SU-DHL-6 (cell line): ENCODE measurements around the gene CANX.

Experiments
- H2AFZ ChIP-seq: fragments of 200-600 bp; sonication (generic); 2 replicates; pipeline ENCODE4 v1.6.1; 2014; ENCODE audit warnings: low read depth, mild to moderate bottlenecking, moderate library complexity, mixed read lengths, antibody characterized with exemption, low read length; ENCODE audit not compliant: severe bottlenecking
- H3F3A ChIP-seq: fragments of 200-600 bp; shearing (Covaris generic); 2 replicates; pipeline ENCODE4 v1.6.0; 2016; ENCODE audit warnings: antibody characterized with exemption, mild to moderate bottlenecking; ENCODE audit not compliant: insufficient read depth
- H3K27ac ChIP-seq: fragments of 200-600 bp; sonication (generic); 2 replicates; pipeline ENCODE4 v1.5.1; 2016; ENCODE audit warnings: low read depth, mild to moderate bottlenecking, low read length, moderate library complexity, mixed read lengths
- H3K27me3 ChIP-seq: fragments of 200-600 bp; sonication (generic), shearing (Covaris generic); 2 replicates; pipeline ENCODE4 v1.6.0; 2014; ENCODE audit warnings: mild to moderate bottlenecking, low read length
- H3K36me3 ChIP-seq: fragments of 200-600 bp; sonication (generic); 2 replicates; pipeline ENCODE4 v1.6.1; 2014; ENCODE audit warnings: mild to moderate bottlenecking, low read length, mixed read lengths
- H3K4me2 ChIP-seq: fragments of 300-600, 200-600 bp; shearing (Covaris generic), sonication (generic); 2 replicates; pipeline ENCODE4 v1.6.0; 2014; ENCODE audit warnings: low read length, low read depth, mild to moderate bottlenecking; ENCODE audit not compliant: poor library complexity, severe bottlenecking
- H3K4me3 ChIP-seq: fragments of 200-600 bp; sonication (generic); 2 replicates; pipeline ENCODE4 v1.5.1; 2014; ENCODE audit warnings: antibody characterized with exemption, low read length, mild to moderate bottlenecking, mixed read lengths; ENCODE audit not compliant: insufficient read depth, poor library complexity, severe bottlenecking
- H3K79me2 ChIP-seq: fragments of 200-600 bp; sonication (generic); 2 replicates; pipeline ENCODE4 v1.6.1; 2014; ENCODE audit warnings: mild to moderate bottlenecking, low read length, moderate library complexity; ENCODE audit not compliant: insufficient read depth
- H3K9ac ChIP-seq: fragments of 200-600 bp; sonication (generic); 2 replicates; pipeline ENCODE4 v1.7.0; 2014; ENCODE audit warnings: mild to moderate bottlenecking, low read length
- H3K9me2 ChIP-seq: fragments of 200-600 bp; sonication (generic); replicated peaks from 2 replicates; pipeline ENCODE4 v1.6.1; 2014; ENCODE audit warnings: low read length; ENCODE audit not compliant: insufficient read depth
- H3K9me3 ChIP-seq: fragments of 200-600 bp; sonication (generic); 2 replicates; pipeline ENCODE4 v1.6.1; 2014; ENCODE audit warnings: low read length, mixed read lengths; ENCODE audit not compliant: insufficient read depth
- H4K20me1 ChIP-seq: fragments of 200-600 bp; sonication (generic); 2 replicates; pipeline ENCODE4 v1.6.1; 2014; ENCODE audit warnings: low read depth, mild to moderate bottlenecking, antibody characterized with exemption, low read length, moderate library complexity, mixed read lengths
- CTCF ChIP-seq: fragments of 200-600 bp; sonication (generic); IDR thresholded peaks from one replicate; pipeline ENCODE4 v1.5.1; 2017; ENCODE audit warnings: antibody characterized with exemption, mild to moderate bottlenecking, low read length, moderate library complexity; ENCODE audit not compliant: insufficient read depth, poor library complexity, severe bottlenecking
- EZH2phosphoT487 ChIP-seq: fragments of 200-600 bp; sonication (generic), shearing (Covaris generic); conservative IDR thresholded peaks from 2 replicates; pipeline ENCODE4 v1.6.1; 2018; ENCODE audit warnings: mild to moderate bottlenecking, antibody characterized with exemption, low read length, moderate library complexity, mixed read lengths

The CANX gene

GRCh38 chr5:179699616-179700237, 960 bp downstream of the CANX start:
- Histone ChIP-seq H3F3A (peaks cover 9% of the 10 kb centered on the region; the same call in 1 of the 2 replicates), H3K36me3 (peaks cover 7% of the 10 kb centered on the region; the same call in 1 of the 2 replicates), H3K9me3 (no peaks in the 10 kb centered on the region), H4K20me1 (peaks cover 17% of the 10 kb centered on the region; the same call in 1 of the 2 replicates), H3K27me3 (no peaks in the 10 kb centered on the region), H3K27ac (peak overlapping the region; percentile 68), H3K9ac (peak overlapping the region; percentile 99), H3K4me2 (peak overlapping the region; percentile 90), H3K4me3 (peak overlapping the region; percentile 90), H2AFZ (no peak overlapping the region), H3K79me2 (peaks cover 60% of the 10 kb centered on the region), H3K9me2 (no peaks in the 10 kb centered on the region)
- TF ChIP-seq EZH2phosphoT487 (no peak), CTCF (no peak)

- no peaks in the 10 kb centered on the region for H3K27me3 ChIP-seq
- H2AFZ ChIP-seq: no peak overlapping the region
- peaks cover 11% of the 10 kb centered on the region; the same call in 1 of the 2 replicates for H3K36me3 ChIP-seq
- peaks cover 17% of the 10 kb centered on the region; the same call in 1 of the 2 replicates for H4K20me1 ChIP-seq
- peaks cover 67% of the 10 kb centered on the region for H3K79me2 ChIP-seq
- H3K27ac ChIP-seq: no peak overlapping the region
- H3K9me3 ChIP-seq: no peaks in the 10 kb centered on the region
- no peak for TF ChIP-seq EZH2phosphoT487
- TF ChIP-seq CTCF: no peak
- H3K9ac ChIP-seq: peak overlapping the region; percentile 99
- peak overlapping the region; percentile 90 for H3K4me2 ChIP-seq
- peak overlapping the region; percentile 90 for H3K4me3 ChIP-seq
- H3F3A ChIP-seq: peaks cover 9% of the 10 kb centered on the region; the same call in 1 of the 2 replicates
- H3K9me2 ChIP-seq: no peaks in the 10 kb centered on the region
Observed at GRCh38 chr5:179700401-179700918, 1.7 kb downstream of the CANX start.

- no peaks in the 10 kb centered on the region for H3K9me2 ChIP-seq
- no peaks in the 10 kb centered on the region for H3K9me3 ChIP-seq
- H3K9ac ChIP-seq: no peak overlapping the region
- TF ChIP-seq EZH2phosphoT487 (no peak), CTCF (no peak)
- H3K27me3 ChIP-seq: no peaks in the 10 kb centered on the region
- H2AFZ ChIP-seq: no peak overlapping the region
- H4K20me1 ChIP-seq: 0 out of 2 replicates have a peak, but pooled peaks cover 10% of the 10 kb centered on the region
- no peak overlapping the region for H3K27ac ChIP-seq
- peaks cover 4% of the 10 kb centered on the region; the same call in 1 of the 2 replicates for H3F3A ChIP-seq
- peaks cover 40% of the 10 kb centered on the region for H3K36me3 ChIP-seq
- H3K4me3 ChIP-seq: no peak overlapping the region
- H3K79me2 ChIP-seq: peaks cover 11% of the 10 kb centered on the region; the same call in 1 of the 2 replicates
- H3K4me2 ChIP-seq: no peak overlapping the region
Observed at GRCh38 chr5:179716286-179716685, 17.5 kb downstream of the CANX start.
